ENCODE data around the gene NR1H4.
"Not testable (repeated sequence)": the region's sequence is repeated elsewhere in the genome, so short reads cannot be mapped to it uniquely, and the experiment has no call there.

NR1H4 gene

DNA sequence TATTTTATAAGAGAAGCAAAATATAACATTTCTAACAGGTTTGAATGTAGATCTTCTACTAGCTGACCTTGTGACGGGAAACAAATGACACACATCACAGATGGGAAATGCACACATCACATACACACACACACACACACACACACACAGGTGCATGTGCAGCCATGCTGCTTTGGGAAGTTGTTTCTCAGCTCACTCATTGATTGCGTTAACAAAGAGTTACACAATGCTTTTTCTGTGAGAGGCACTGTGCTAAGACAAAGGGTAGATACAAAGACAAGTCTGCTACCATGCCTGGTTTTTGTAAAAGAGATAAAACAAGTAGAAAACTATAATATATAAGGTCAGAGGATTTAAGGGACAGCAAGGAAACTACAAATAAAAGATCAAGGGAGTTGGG is 1.3 kb upstream of the NR1H4 start:
- no peak for DNase-seq (ENCODE audit: low read depth, low spot score)

DNA sequence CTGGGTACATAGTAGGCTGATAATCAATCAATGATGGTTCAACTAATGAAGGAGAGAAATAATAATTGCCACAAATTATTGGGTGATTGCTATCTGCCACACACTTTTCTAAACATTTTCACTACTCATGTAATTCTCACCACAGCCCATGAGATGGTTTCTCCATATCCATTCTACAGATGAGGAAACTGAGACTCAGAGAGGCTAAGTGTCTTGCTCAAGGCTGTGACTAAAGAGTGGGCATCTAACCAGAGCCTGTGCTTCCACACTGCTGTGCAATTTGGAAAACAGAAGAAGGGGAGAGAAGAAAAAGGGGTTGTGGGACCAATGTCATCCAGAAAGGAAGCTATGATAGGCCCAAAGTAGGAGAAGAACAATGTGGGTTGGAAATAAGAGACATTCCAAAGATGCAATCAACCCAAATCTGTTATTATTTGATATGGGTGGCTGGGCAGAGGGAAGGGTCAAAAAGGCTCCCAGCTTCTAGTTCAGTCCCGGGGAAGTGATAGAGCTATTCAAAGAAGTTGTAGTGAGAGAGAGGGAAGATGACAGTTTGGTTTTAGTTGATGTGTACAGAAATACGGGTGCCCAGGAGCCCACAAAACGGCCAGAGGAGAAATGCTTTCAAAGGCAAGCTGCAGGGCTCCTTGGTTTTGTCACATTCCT is 483 bp upstream of the NR1H4 start:
- no peak for DNase-seq (ENCODE audit: low read depth, low spot score)

DNA sequence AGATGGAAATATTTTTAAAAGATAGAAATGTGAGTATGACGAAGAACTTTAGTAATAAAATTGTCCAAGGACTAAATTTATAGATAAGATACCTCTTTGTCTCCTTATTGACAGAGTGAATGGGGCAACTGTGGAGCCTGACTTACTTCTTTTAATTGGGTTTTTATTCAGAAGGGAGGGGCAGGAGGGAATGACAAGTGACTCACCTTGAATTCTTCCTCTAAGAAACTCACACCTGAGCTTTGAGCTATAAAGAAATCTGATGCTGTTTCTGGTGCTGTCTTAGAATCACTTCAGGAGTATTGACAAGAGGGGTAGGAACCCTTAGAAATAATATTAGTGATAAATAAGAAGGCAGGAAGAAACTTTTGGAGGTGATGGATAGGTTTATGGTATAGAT is 951 bp downstream of the NR1H4 start:
- DNase-seq (ENCODE audit: low read depth, low spot score), result no peak

DNA sequence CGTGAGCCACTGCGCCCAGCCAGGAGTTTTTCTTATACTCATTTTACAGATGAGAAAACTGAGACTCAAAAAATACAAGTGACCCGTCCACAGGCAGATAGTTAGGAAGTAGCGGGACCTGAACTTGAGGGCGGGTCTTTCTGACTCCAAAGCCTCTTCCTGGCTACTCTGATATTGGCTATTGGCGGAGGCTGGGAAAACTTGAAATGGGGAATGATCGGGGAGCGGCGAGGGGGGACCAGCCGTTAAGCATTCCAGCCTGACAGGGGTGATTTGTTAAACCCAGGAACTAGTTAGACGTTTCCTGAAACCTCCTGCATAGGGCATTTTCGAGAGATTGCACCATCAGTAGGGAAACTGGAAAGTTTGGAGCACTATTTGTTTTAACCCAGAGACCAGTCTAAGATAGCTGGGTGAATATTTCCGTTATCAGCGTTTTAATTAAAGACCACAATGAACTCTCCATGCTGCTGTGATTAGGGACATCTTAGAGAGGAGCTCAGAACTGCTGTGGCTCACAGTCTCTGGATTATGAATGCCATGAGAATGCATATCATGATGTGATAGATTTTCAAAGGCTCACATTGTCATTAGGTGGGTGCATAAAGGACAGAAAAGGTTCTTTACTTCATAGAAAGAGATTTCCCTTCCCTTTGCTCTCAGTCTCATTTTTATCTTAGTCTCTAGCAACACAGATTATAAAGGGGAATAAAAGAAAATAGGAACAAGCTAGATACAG is 2.5 kb downstream of the NR1H4 start:
- DNase-seq (ENCODE audit: low read depth, low spot score), result no peak

DNA sequence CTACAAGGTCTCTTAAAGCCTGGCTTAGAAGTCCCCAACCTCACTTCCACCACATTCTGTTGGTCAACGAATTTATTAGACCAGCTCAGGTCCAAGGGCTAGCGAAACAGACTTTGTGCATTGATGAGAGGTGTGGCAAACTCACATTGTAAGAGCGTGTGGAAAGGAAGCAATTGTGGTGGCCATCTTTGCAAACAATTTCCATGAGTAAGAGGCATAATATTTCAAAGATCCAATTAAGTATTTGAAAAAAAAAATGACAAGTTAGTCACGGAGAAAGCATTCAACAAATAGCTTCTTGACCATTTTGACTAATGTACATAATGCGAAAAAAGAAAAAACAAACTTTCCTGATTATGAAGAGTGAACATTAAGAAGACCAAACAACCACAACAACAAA is 7.4 kb downstream of the NR1H4 start:
- no peak for DNase-seq (ENCODE audit: low read depth, low spot score)

DNA sequence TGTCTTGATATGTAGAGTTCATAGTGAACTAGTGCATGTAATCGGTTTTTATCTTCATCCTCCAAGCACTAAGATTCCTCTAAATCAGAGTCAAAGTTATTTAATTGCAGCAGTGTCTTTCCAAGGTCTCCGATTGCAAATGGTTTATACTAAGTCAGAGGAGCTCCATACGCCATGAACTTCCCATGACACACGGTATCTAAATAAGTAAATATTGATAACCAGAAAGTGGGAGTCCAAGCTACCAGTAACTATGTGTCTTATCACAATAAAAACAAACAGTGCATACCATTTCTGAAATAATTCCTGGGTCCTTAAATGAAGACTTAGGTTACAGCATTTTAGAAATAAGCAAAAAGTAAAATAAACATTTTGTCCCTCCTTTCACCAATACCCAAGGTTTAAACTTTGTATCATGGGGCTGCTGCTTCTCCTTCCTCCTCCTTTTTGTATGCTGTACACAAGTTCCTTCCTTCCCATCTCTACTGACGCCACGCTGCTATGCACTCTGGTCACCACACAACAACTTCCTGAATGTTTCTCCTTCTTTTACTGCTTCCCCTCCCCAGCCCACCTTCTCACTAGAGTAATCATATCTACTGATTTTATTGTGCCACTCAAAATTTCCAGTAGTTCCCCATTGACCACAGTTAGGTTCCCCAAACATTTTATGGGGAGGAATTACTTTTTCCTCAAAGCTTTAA is 10.7 kb downstream of the NR1H4 start:
- DNase-seq (ENCODE audit: low read depth, low spot score), result no peak

DNA sequence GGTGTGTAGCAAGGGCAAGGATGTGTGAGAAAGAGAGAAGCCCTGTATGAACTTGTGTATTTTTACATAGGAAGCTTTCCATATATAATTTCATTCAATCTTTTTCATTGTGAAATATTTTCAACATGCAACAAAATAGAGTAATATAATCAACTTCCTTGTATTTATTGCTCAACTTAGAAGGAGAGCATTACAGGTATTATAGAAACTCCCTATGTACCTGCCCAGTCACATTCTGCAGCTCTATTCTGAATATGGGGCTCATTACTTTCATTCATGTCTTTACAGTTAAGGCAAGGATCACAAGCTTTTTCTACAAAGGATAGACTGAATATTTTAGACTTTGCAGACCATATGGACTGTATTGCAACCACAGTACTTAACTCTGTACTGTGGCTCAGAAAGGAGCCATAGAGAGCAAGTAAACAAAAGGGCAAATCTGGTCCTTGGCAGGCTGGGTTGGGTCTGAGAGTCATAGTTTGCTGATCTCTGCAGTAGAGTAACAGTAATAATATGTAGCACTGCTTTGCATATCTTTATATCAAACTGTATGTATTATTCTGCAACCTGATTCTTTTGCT is 11.3 kb downstream of the NR1H4 start:
- DNase-seq (ENCODE audit: low read depth, low spot score), result no peak

DNA sequence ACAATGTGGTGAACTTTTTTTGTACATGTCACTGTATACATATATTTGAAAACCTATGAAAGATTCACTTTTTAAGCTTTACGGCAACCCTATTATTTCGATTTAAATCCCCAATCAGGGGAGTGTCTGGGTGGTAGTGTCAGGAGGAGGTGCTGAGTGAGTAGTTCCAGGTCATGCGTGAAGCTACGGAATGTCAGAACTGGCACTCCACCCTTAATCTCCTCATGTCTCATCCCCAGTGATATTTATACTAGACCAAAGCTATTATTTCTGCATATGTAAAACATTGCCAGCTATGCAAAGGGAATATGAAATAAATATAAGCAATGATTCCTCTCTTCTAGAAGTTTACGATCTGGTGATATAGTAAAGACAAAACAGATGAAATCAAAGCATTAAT is 12.3 kb downstream of the NR1H4 start:
- no peak for DNase-seq (ENCODE audit: low read depth, low spot score)

DNA sequence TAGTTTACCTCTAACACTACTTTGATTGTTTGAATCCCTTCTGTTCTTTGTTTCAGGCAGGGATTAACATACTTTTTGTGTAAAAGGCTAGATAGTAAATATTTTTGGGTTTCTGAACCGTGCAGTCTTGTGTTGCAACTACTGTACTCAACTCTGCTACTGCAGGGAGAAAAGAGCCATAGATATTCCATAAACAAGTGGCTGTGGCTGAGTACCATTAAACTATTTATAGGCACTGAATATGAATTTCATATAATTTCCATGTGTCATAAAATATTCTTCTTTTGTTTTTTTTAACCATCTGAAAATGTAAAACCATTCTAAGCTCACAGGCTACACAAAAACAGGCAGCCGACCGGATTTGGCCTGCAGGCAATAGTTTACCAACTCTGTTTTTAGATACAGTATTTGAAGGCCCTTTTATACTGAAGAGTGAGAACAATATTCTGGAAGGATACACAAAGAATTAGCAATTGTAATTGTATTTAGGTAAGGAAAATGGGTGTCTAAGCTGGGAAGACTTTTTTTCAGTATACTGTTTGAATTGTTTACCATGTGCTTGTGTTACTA is 15.7 kb downstream of the NR1H4 start:
- no peak for DNase-seq (ENCODE audit: low read depth, low spot score)

DNA sequence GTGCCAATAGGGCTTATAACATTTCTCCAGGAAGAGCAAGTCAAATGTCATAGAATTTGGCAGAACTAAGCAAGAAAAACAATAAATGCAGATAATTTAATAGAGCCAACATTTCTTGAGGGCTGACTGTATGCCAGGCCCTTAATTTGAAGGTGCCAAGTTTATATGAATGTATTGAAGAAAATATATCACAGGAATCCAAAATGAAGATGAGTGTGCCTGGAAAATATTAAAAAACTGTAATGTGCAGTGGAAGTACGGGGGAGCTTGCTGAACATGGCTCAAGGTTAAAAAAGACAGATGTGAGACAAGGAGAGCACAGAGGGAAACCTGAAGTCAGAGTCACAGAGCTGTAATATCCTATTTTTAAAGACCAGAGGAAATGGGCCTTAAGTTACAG is 16.4 kb downstream of the NR1H4 start:
- no peak for DNase-seq (ENCODE audit: low read depth, low spot score)

DNA sequence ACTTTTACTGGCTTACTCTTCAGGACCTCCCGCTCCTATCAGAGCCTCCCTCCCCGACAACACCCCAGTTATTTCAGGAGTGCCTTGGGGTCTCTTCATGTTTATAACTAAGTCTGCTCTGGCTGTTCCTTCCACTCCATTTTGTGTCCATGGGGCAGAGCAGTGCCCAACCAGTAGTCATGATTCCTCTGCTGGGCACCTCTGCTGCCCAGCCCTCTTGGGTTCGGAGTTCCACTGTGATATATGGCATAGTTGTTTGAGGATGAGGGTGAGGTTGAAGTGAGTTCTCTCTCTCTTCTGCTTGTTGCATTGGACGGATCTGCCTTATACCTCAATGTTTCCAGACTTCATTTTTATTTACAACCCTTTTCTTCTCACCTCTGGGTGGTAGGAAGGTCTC is 17.4 kb downstream of the NR1H4 start:
- no peak for DNase-seq (ENCODE audit: low read depth, low spot score)

DNA sequence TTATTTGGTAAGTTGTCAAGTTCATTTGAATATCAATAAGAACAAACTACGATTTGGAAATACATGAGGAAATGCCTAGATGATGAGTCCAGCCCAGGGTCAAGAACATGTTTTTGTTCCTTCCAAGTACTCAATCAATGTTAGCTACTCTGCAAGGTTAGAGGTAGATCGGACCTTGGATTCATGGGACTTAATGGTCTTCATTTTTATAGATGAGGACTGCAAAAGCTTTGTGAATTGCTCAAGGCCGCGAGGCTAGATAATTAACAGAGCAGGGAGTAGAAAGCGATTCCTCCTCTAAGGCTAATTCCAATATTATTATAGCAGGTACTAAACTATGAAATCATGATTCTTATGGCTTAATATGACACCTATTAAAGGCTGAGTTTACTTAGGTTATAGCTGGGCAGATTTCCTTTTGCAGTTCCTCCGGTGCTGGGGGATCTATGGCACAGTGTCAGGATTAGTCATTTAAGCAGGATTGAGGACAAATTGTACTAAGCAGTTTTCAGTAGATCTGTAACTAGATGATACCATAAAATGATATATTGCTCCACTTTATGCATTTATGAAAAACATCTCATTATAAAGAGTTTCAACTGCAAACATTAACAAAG is 19.8 kb downstream of the NR1H4 start:
- no peak for DNase-seq (ENCODE audit: low read depth, low spot score)

DNA sequence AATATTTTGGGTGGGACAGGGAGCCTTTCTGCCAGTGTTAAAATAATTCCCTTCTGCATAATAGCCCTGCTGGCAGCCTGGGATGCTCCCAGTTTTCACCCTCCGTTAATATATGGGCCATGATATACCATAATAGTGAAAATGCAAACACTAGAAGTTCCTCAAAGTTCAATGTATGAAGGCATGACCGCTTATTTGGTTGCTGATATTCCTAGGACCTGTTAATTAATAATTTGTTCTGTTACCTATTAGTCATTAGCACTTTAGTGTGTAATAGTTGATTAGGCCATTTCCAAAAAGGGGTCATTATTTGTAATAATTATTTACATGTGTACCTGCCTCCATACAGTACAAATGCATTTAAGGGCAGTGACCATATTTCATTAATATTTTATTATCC is 20.4 kb downstream of the NR1H4 start:
- DNase-seq (ENCODE audit: low read depth, low spot score), result no peak

DNA sequence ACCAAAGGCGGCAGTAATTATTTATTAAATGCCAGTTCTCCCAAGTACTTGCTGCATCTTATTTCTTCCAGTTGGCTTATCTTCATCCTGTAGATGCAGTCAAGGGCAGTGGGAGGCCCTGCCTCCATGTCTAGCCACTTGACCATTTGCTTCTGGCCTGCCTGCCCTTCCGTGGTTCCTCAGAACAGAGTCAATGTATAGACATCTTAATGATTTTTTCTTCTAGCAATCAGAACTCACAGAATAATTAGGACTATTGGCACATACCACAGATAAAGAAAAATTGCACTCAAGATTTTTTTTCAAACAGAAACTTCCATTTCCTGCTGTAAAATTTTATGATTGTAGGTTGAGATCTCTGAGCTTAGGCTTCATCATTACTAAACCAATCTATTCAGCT is 20.9 kb downstream of the NR1H4 start:
- no peak for DNase-seq (ENCODE audit: low read depth, low spot score)

DNA sequence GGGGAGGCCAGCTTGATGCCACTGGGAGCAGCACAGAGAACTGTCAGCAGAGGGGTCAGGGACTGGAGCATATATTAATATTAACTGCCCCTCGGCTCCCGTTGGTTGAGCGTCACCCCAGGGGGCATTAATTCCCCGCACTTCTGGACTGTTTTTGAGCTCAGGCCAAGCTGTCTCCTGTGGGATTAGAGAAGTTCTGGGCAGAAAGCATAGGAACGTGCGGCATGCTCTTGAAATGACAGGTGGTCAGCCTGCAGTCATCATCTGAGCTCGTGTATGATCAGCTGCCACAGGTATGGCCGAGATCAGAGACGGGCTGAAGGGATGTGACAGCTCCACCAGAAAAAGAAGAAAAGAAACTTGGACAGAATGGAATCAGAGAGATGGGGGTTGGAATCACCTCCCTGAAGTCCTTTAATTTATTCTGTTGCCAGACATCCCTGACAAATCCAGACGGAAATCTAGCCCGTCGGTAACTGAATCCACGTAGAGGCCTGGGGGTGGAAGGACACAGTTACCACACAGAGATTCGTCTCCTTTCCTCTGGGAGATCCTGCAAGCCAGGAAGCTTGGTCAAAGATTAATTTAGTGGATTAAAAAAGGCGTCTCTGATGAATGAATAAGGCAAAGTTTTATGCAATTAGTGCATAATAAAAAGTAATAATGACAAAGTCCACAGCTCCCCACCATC is 23.6 kb downstream of the NR1H4 start:
- no peak for DNase-seq (ENCODE audit: low read depth, low spot score)

DNA sequence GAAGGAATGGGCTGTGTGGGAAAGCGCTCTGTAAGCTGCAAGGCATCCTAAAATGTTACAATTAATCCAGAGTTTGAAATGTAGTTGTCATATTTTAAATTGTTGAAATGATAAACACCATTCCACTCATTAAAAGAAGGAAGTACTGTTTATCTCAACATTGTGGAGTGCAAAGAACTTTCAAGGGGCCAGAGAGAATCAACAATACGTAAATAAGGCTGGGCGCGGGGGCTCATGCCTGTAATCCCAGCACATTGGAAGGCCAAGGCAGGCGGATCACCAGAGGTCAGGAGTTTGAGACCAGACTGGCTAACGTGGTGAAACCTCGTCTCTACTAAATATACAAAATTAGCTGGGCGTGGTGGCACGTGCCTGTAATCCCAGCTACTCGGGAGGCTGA is 24.5 kb downstream of the NR1H4 start:
- no peak for DNase-seq (ENCODE audit: low read depth, low spot score)

DNA sequence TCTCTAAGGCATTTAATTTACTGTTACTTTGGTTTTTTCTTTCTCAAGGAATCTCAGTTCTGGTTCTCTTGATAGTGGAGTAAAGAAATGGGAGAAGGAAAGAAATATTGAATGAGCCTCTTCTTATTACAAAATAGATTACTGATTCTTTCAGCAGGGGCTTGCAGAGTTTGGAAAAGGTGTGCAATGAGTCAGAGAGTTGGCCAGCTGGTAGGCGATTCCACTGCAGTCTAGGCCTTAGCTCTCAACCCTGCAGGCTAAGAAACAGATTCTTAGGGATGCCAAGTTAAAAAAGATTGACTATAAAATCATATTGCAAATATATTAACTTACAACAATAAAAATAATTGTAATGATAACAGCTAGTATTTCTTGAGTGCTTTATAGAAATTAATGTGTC is 25.8 kb downstream of the NR1H4 start:
- DNase-seq (ENCODE audit: low read depth, low spot score), result no peak

DNA sequence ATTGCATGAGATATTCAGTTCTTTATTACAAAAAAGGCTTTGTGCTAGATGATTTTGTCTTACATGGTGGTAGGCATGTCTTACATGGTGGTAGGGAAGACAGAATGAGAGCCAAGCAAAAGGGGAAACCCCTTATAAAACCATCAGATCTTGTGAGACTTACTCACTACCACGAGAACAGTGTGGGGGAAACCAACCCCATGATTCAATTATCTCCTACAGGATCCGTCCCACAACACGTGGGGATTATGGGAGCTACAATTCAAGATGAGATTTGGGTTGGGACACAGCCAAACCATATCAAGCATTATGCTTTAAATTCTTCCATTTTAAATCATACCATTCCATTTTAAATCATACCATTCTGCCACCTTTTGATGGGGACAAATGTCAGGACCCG is 29.1 kb downstream of the NR1H4 start:
- DNase-seq (ENCODE audit: low read depth, low spot score), result not testable (repeated sequence)

DNA sequence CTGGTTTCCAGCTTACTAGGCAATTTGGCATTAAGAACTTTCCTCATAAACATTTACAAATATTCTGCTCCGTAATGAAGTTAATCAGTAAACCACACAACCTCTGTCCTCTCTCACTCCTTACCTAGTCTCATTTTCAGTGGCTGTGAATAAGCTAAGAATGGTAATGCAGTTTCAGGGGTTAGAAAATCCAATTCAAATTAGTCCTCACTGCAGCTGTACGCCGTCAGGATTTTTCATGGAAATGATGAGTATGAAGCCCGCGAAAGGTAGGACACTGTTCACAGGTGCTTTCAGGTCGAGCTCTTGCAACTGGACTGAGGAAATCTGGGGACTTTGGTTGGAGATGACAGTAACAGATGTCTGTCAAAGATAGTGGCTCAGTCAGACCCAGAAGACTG is 29.6 kb downstream of the NR1H4 start:
- DNase-seq (ENCODE audit: low read depth, low spot score), result no peak

DNA sequence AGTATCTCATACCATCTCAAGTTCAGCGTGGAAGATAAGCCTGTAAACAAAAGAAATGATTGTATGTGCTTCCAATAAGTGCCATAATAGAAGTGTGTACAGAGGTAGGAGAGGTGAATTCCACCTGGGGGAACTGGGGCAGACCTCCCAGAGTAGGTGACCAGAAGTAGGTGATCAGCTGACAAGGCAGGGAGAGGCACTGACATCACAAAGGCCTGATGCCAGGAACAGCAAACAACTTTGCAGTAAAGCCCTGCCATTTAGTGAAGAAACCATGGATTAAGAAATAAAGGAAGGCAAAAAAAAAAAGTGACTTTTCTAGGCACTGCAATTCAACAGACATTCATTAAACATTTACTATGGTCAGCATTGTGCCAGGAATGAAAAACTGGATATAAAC is 31.1 kb downstream of the NR1H4 start:
- no peak for DNase-seq (ENCODE audit: low read depth, low spot score)

DNA sequence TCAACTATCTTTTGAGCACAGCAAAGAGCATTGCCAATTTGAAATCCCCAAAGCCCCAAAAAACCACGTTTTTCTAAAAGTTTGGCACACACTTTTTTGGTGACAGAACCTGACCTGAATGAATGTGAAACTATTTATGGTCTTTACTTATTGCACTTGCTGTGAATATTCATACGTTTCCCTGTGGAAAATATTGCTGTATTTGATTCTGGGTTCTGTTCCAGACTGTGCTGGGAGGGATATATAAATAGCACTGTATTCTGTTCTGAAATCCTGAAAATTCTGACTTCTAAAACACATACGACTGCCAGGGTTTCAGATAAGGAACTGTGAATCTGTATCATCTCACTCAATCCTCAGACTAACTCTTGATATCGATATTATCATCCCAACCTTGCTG is 35.1 kb downstream of the NR1H4 start:
- no peak for DNase-seq (ENCODE audit: low read depth, low spot score)
